NCI-H526 treated with DMSO at 0.1 percent for 48 hours (cell line): ENCODE measurements around the gene HOXA5.

Source experiments
- DNase-seq: peaks from one replicate; lab custom pipeline; 2025; lab: John Stamatoyannopoulos, UW

Gene HOXA5

GRCh38 chr7:27170426-27171324, 27.2 kb upstream of the HOXA5 start:
- DNase-seq = no peak

GRCh38 chr7:27169658-27170425, 26.4 kb upstream of the HOXA5 start:
- no peak for DNase-seq

GRCh38 chr7:27168265-27168947, 24.9 kb upstream of the HOXA5 start:
- no peak for DNase-seq

- DNase-seq = no peak
Measured at GRCh38 chr7:27167916-27168264, 24.4 kb upstream of the HOXA5 start.

- DNase-seq = no peak
Measured at GRCh38 chr7:27166531-27167505, 23.3 kb upstream of the HOXA5 start.

- no peak for DNase-seq
Measured at GRCh38 chr7:27165996-27166530, 22.6 kb upstream of the HOXA5 start.

- no peak for DNase-seq
Measured at GRCh38 chr7:27165089-27165995, 21.9 kb upstream of the HOXA5 start, which contains the start of gene HOXA9. Gene HOXA9 (minus strand): TSS chr7:27165537. CDS start chr7:27165457, 80 bp downstream.

GRCh38 chr7:27164367-27165088, 21.0 kb upstream of the HOXA5 start:
- DNase-seq = no peak

GRCh38 chr7:27164045-27164366, 20.5 kb upstream of the HOXA5 start:
- DNase-seq = no peak

- DNase-seq = no peak
Measured at GRCh38 chr7:27163288-27164044, 20.0 kb upstream of the HOXA5 start.

GRCh38 chr7:27162561-27163287, 19.2 kb upstream of the HOXA5 start:
- DNase-seq = no peak

- no peak for DNase-seq
Measured at GRCh38 chr7:27161721-27162560, 18.5 kb upstream of the HOXA5 start.

GRCh38 chr7:27161214-27161720, 17.8 kb upstream of the HOXA5 start:
- DNase-seq = no peak

GRCh38 chr7:27160546-27161213, 17.2 kb upstream of the HOXA5 start:
- DNase-seq = no peak

GRCh38 chr7:27160145-27160545, 16.7 kb upstream of the HOXA5 start:
- no peak for DNase-seq
